Esophagus muscularis mucosa (tissue), 4 donors: ENCODE data around the gene GIPC3. TPM values are rescaled to one million over a fixed set of nuclear protein-coding genes. Genes with fewer than 3 reads are reported as not detected.

ENCODE experiments used
- DNase-seq: peaks from one replicate; pipeline ENCODE4 v3.0.0-alpha.2; 2017; ENCODE audit errors: extremely low spot score
- H3K27ac ChIP-seq, 4 donors: fragments of 200-600 bp; sonication (generic); replicated peaks in 1 of 4; 1 replicate in 3 of 4; 2 replicates in 1 of 4; pipeline ENCODE4 v1.5.1; 2016 to 2019; ENCODE audit warnings: mild to moderate bottlenecking in 1 of 4
- H3K27me3 ChIP-seq, 4 donors: fragments of 200-600 bp; sonication (generic); one replicate each; pipeline versions ENCODE4 v1.5.1 to v1.6.0; 2016 to 2019
- H3K36me3 ChIP-seq, 4 donors: fragments of 200-600 bp; sonication (generic); one replicate each; pipeline ENCODE4 v1.5.1; 2016 to 2019
- H3K4me1 ChIP-seq, 4 donors: fragments of 200-600 bp; sonication (generic); one replicate each; pipeline ENCODE4 v1.5.1; 2016 to 2019
- H3K4me3 ChIP-seq, 4 donors: fragments of 200-600 bp; sonication (generic); 1 replicate in 2 of 4; 2 replicates in 2 of 4; pipeline ENCODE4 v1.5.1; 2016 to 2019; ENCODE audit warnings: mild to moderate bottlenecking in 4 of 4, moderate library complexity in 1 of 4
- H3K9me3 ChIP-seq, 4 donors: fragments of 200-600 bp; sonication (generic); 1 replicate in 3 of 4; 2 replicates in 1 of 4; pipeline ENCODE4 v1.5.1; 2016 to 2019
- EP300 ChIP-seq: sonication (generic); formaldehyde crosslinking; IDR thresholded peaks from one replicate; pipeline ENCODE4 v1.6.1; 2017; ENCODE audit warnings: antibody characterized with exemption
- POLR2A ChIP-seq: fragments of 450-650 bp; IDR thresholded peaks from one replicate; pipeline ENCODE4 v1.6.1; 2017; ENCODE audit warnings: antibody characterized with exemption, moderate library complexity, mild to moderate bottlenecking, low read depth
- POLR2AphosphoS5 ChIP-seq, 2 donors: sonication (generic); formaldehyde crosslinking; IDR thresholded peaks; one replicate each; pipeline ENCODE4 v1.6.1; 2017; ENCODE audit warnings: antibody characterized with exemption in 2 of 2
- WGBS: methylation state at CpG from one replicate; pipeline ENCODE4 v1.1.5; 2018; 5-methylcytosine and 5-hydroxymethylcytosine counted together
- intact Hi-C: fragments of 100-400 bp; cut with DNase I; formaldehyde crosslinking; loops from one replicate; pipeline ENCODE4 v1.15.1; 2023
- total RNA-seq, 4 donors: library from RNA; depleted of rRNA; stranded (reverse); fragments of >200 nt; gene quantifications; one replicate each; pipeline versions ENCODE4 v1.1.0 to v1.2.1, GENCODE V29; 2016
- TF ChIP-seq, protein P1 (sequence below), 3 experiments: fragments of 200-600 bp in 2 of 3; fragments of 450-650 bp in 1 of 3; sonication (generic) in 2 of 3; IDR thresholded peaks; one replicate each; pipeline ENCODE4 v1.5.1; 2017 to 2019; ENCODE audit warnings: antibody characterized with exemption in 3 of 3, mild to moderate bottlenecking in 2 of 3, moderate library complexity in 1 of 3

Gene GIPC3
- total RNA-seq, 4 donors from 2014 or later, result 4.1 to 17.5 (median 4.9) TPM

DNA sequence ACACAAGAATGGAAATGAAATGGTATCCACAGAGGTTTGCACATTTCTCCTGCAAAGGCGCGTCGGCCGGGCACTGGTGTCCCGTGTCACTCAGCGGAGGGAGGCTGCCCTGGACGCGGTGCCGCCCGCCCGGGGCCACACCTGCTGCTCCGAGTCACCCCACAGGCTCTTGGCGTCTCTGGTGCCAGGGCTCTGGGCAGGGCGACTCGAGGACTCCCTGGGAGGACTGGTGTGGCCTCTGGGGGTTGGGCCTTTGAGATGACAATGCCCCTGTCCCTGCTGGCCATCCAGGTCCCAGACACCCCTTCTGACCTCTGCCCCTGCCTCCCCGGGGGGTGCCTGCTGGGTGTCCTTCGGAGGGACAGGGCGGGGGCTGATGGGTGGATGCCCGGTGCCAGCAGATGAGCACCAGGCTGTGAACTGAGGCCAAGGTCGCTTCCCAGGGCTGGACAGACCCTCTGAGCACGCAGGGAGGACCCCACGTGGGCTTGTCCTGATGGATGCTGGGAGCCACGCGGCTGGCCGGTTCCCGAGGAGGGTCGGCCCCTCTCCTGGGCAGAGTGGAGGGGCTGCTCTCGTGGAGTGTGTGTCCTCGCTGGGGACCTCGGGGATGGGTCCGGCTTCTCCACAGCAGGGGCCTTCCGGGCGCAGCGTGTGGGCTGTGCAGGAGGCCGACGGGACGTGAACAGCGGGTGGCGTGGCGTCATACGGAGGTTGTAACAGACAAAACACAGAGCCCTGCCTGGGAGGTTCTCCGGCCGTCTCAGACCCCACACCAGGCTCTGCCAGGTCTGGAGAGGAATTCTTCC, 46.0 kb downstream of the GIPC3 start:
- intact Hi-C loops, result no loop called here
- TF ChIP-seq, protein P1, sequence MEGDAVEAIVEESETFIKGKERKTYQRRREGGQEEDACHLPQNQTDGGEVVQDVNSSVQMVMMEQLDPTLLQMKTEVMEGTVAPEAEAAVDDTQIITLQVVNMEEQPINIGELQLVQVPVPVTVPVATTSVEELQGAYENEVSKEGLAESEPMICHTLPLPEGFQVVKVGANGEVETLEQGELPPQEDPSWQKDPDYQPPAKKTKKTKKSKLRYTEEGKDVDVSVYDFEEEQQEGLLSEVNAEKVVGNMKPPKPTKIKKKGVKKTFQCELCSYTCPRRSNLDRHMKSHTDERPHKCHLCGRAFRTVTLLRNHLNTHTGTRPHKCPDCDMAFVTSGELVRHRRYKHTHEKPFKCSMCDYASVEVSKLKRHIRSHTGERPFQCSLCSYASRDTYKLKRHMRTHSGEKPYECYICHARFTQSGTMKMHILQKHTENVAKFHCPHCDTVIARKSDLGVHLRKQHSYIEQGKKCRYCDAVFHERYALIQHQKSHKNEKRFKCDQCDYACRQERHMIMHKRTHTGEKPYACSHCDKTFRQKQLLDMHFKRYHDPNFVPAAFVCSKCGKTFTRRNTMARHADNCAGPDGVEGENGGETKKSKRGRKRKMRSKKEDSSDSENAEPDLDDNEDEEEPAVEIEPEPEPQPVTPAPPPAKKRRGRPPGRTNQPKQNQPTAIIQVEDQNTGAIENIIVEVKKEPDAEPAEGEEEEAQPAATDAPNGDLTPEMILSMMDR (IDR thresholded peaks at IDR 0.05), result no peak
- TF ChIP-seq POLR2A, result no peak
- no peak for TF ChIP-seq EP300
- TF ChIP-seq POLR2AphosphoS5 (IDR thresholded peaks at IDR 0.05), result no peak
- Histone ChIP-seq H3K36me3 (peaks cover 19 to 60% (median 54%) of the 10 kb centered on the region in 4 donors), H3K4me3 (no peak overlapping the region), H3K4me1 (peaks cover 0 to 20% (median 11%) of the 10 kb centered on the region in 4 donors), H3K27me3 (no peaks in the 10 kb centered on the region), H3K27ac (peak overlapping the region in 1 of 4 donors; percentile 69), H3K9me3 (no peaks in the 10 kb centered on the region)
- DNase-seq, result no peak
- 84% methylated on average over 20 of the region's 43 CpGs for WGBS

DNA sequence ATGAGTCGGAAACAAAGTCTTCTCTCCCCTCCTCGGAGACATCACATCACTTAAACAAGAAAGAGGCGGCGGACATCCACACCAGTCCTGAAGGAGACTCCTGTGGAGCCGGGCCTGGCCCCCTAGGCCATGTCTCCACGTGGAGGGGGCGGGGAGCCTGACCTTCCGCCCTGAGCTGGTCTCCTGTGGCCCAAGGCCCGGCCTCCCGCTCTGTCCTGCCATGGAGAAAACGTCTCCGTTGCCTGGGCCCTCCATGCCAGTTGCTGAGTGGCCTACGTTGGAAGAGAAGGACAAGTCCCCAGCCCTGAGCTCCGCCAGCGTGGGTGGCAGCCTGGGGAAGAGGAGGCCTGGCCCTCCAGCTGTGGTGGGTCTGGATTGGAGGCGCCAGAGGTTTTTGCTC, 46.8 kb downstream of the GIPC3 start:
- no peak for TF ChIP-seq EP300
- TF ChIP-seq POLR2A, result no peak
- TF ChIP-seq, protein P1 (IDR thresholded peaks at IDR 0.05), result no peak
- no peak for TF ChIP-seq POLR2AphosphoS5 (IDR thresholded peaks at IDR 0.05)
- H3K4me1 ChIP-seq, result peaks cover 0 to 19% (median 9%) of the 10 kb centered on the region in 4 donors
- no peak for DNase-seq
- peak overlapping the region; percentile 40 to 69 (median 50) for H3K27ac ChIP-seq
- intact Hi-C loops, result no loop called here
- no peaks in the 10 kb centered on the region for H3K27me3 ChIP-seq
- 77% methylated on average over 10 of the region's 16 CpGs for WGBS
- H3K36me3 ChIP-seq, result peaks cover 28 to 69% (median 62%) of the 10 kb centered on the region in 4 donors
- H3K9me3 ChIP-seq, result no peaks in the 10 kb centered on the region
- H3K4me3 ChIP-seq, result no peak overlapping the region

DNA sequence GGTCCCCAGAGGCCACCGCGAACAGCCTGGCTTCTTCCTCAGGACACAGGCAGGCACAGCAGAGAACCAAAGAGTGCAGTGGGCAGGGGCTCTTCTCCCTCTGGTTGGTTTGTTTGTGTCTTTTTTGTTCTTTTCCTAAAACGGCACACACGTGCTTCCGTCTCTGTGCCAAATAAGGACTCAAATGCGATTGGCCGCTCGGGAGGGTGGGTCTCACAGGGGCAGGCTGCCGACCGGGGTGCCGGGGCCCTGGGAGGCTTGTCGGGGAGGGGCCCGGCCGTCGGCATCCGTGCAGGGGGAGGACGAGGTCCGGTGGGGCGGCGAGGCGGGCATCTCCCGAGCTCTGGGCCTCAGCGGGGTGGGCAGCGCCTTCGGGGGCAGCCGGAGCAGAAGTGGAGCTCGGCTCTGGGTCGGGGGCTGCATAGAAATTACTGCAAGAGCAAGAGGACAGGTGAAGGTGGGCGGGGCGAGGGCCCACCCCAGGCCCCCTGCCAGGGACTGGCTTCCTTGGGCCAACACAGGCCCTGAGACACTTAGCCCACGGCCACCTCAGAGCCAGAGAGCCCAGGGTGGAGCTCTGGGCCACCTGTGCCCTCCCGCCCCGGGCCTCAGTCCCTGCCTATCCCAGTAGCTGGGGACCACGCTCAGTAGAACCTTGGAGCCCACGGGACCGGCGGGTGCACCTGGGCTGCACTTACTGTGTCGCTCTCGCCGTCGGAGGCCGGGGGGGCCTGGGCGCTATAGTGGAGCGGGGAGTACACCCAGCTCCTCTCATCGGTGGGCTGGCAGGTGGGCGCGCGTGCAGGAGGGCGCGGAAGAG, 47.7 kb downstream of the GIPC3 start:
- H3K27me3 ChIP-seq, result no peaks in the 10 kb centered on the region
- H3K4me3 ChIP-seq, result no peak overlapping the region
- intact Hi-C loops, result no loop called here
- peaks cover 0 to 13% (median 4%) of the 10 kb centered on the region in 4 donors for H3K4me1 ChIP-seq
- H3K36me3 ChIP-seq, result peaks cover 36 to 77% (median 71%) of the 10 kb centered on the region in 4 donors
- no peak for DNase-seq
- WGBS, result 86% methylated on average over 32 of the region's 50 CpGs
- peak overlapping the region; percentile 40 to 69 (median 50) for H3K27ac ChIP-seq
- H3K9me3 ChIP-seq, result no peaks in the 10 kb centered on the region
- TF ChIP-seq POLR2AphosphoS5 (IDR thresholded peaks at IDR 0.05) (no peak), EP300 (no peak)

DNA sequence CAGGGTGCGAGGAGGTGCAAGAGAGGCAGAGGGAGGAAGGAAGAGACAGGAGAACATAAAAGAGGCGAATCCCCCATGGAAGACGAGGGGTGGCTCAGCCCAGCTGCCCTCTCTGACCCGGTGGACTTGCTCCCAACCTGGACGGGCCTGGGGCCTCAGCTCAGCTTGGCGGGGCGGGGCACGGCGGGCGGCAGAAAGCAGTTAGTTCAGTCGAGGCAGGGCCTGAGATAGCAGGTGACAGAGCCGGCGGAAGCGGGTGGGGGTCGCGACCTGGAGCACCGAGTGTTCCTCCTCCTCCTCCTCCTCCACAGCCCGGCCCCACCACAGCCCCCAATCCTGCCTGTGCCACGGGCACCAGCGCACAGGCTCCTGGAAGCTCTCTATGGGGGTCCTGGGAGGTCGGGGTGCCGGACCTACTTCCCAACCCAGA, 48.3 kb downstream of the GIPC3 start:
- Histone ChIP-seq H3K27me3 (no peaks in the 10 kb centered on the region), H3K27ac (peak overlapping the region in 3 of 4 donors; percentile 40 to 69 (median 57)), H3K4me3 (no peak overlapping the region), H3K4me1 (peaks cover 0 to 13% (median 4%) of the 10 kb centered on the region in 4 donors), H3K9me3 (no peaks in the 10 kb centered on the region), H3K36me3 (peaks cover 42 to 83% (median 77%) of the 10 kb centered on the region in 4 donors)
- no peak for DNase-seq
- intact Hi-C loops, result no loop called here
- TF ChIP-seq, protein P1 (IDR thresholded peaks at IDR 0.05), result no peak
- no peak for TF ChIP-seq POLR2A
- TF ChIP-seq EP300, result no peak
- TF ChIP-seq POLR2AphosphoS5 (IDR thresholded peaks at IDR 0.05), result no peak
- 94% methylated on average over 21 of the region's 22 CpGs for WGBS
